Glutamatergic neuron (in vitro differentiated cells): ENCODE data around the gene ZNF213. TPM values are rescaled to one million over a fixed set of nuclear protein-coding genes. Genes with fewer than 3 reads are reported as not detected.

ENCODE experiments used
- DNase-seq: peaks from one replicate; pipeline ENCODE4 v3.0.0; 2022
- H3K27ac Mint-ChIP-seq: one replicate; pipeline ENCODE4 v1.8.0; 2020; ENCODE audit warnings: mild to moderate bottlenecking, mixed read lengths, inconsistent platforms; ENCODE audit not compliant: unreplicated experiment
- H3K27me3 Mint-ChIP-seq: one replicate; pipeline ENCODE4 v1.8.0; 2020; ENCODE audit warnings: mild to moderate bottlenecking, moderate library complexity, mixed read lengths, inconsistent platforms; ENCODE audit not compliant: unreplicated experiment
- H3K36me3 Mint-ChIP-seq: one replicate; pipeline ENCODE4 v1.8.0; 2020; ENCODE audit warnings: mild to moderate bottlenecking, mixed read lengths, inconsistent platforms; ENCODE audit not compliant: unreplicated experiment
- H3K4me1 Mint-ChIP-seq: one replicate; pipeline ENCODE4 v1.8.0; 2020; ENCODE audit warnings: mild to moderate bottlenecking, low read depth, mixed read lengths, inconsistent platforms; ENCODE audit not compliant: unreplicated experiment
- H3K4me3 Mint-ChIP-seq: one replicate; pipeline ENCODE4 v1.8.0; 2020; ENCODE audit warnings: mild to moderate bottlenecking, mixed read lengths, inconsistent platforms; ENCODE audit not compliant: unreplicated experiment
- H3K9me3 Mint-ChIP-seq: one replicate; pipeline ENCODE4 v1.8.0; 2020; ENCODE audit warnings: mild to moderate bottlenecking, moderate library complexity, mixed read lengths, inconsistent platforms; ENCODE audit not compliant: unreplicated experiment
- CTCF ChIP-seq: fragments of 200-600 bp; sonication (generic); IDR thresholded peaks from one replicate; pipeline ENCODE4 v1.5.0; 2021; ENCODE audit not compliant: partially characterized antibody, unreplicated experiment
- long read RNA-seq: library from polyadenylated mRNA; unstranded; transcript quantifications from one replicate; pipeline ENCODE4 v2.0.0, GENCODE V29; 2020; ENCODE audit not compliant: unreplicated experiment
- total RNA-seq: library from RNA; stranded (reverse); fragmentation: NEBNext Ultra II Directional; extraction: Animal tissue kit (Norgen Biotek cat#: 25700); gene quantifications from one replicate; pipeline ENCODE4 v1.2.1, GENCODE V29; 2021; ENCODE audit not compliant: unreplicated experiment

The ZNF213 gene
- 18.7 TPM for total RNA-seq
- long read RNA-seq, partial matches to known transcripts = 0 of 10 reads
- long read RNA-seq, other reads (novel, unspliced or antisense) = 10 of 10 reads

GRCh38 chr16:3134338-3135125 is at the start of gene ZNF213:
TSS of gene ZNF213 (plus strand) at chr16:3135029. CDS start at chr16:3137281, 2,252 bp downstream.
- peak; percentile 91 for DNase-seq
- TF ChIP-seq CTCF = no peak
- H3K36me3 Mint-ChIP-seq = no peaks in the 10 kb centered on the region

GRCh38 chr16:3085868-3086595 is 48.8 kb upstream of the ZNF213 start:
- Mint-ChIP-seq H3K9me3 (peaks cover 9% of the 10 kb centered on the region), H3K4me3 (no peak overlapping the region), H3K36me3 (peaks cover 2% of the 10 kb centered on the region), H3K27ac (no peak overlapping the region), H3K4me1 (peaks cover 8% of the 10 kb centered on the region), H3K27me3 (peaks cover 2% of the 10 kb centered on the region)
- DNase-seq = no peak
- no peak for TF ChIP-seq CTCF

More at GRCh38 chr16:3134338-3135125, at the start of gene ZNF213:
- H3K27ac Mint-ChIP-seq = peak within 1 kb of the TSS; percentile 99
- H3K4me1 Mint-ChIP-seq = peaks cover 13% of the 10 kb centered on the region
- H3K4me3 Mint-ChIP-seq = peak within 1 kb of the TSS; percentile 99
- peaks cover 5% of the 10 kb centered on the region for H3K9me3 Mint-ChIP-seq
- peaks cover 11% of the 10 kb centered on the region for H3K27me3 Mint-ChIP-seq

GRCh38 chr16:3086596-3087242 is 48.1 kb upstream of the ZNF213 start:
- DNase-seq = no peak
- no peak overlapping the region for H3K27ac Mint-ChIP-seq
- peaks cover 4% of the 10 kb centered on the region for H3K27me3 Mint-ChIP-seq
- no peaks in the 10 kb centered on the region for H3K36me3 Mint-ChIP-seq
- peaks cover 9% of the 10 kb centered on the region for H3K9me3 Mint-ChIP-seq
- no peak for TF ChIP-seq CTCF
- peaks cover 8% of the 10 kb centered on the region for H3K4me1 Mint-ChIP-seq
- H3K4me3 Mint-ChIP-seq = no peak overlapping the region

- DNase-seq = no peak
- Mint-ChIP-seq H3K4me3 (no peak overlapping the region), H3K27me3 (peaks cover 3% of the 10 kb centered on the region), H3K4me1 (peaks cover 13% of the 10 kb centered on the region), H3K27ac (no peak overlapping the region), H3K9me3 (peaks cover 7% of the 10 kb centered on the region), H3K36me3 (no peaks in the 10 kb centered on the region)
- no peak for TF ChIP-seq CTCF
Observed at GRCh38 chr16:3087243-3088235, 47.3 kb upstream of the ZNF213 start.
